GM23338 (cell line): Measurements from ENCODE around the gene DDX56. TPM values are rescaled to one million over a fixed set of nuclear protein-coding genes. Genes with fewer than 3 reads are reported as not detected.

Experiments used
- ATAC-seq: fragments of 200-7000 bp; cut with Tn5 transposase; 3 replicates; pipeline ENCODE4 v1.9.1; 2020
- DNase-seq: peaks from one replicate; pipeline ENCODE4 v3.0.0-alpha.2; 2015; ENCODE audit warnings: low spot score
- H2AFZ ChIP-seq: fragments of 200-600 bp; sonication (generic); 2 replicates; pipeline ENCODE4 v1.8.0; 2016; ENCODE audit warnings: antibody characterized with exemption, mild to moderate bottlenecking, moderate library complexity
- H3F3A ChIP-seq: fragments of 200-600 bp; sonication (generic); replicated peaks from 2 replicates; pipeline ENCODE4 v1.8.0; 2017; ENCODE audit warnings: antibody characterized with exemption, mixed run types, low read depth
- H3K27ac ChIP-seq: fragments of 200-600 bp; sonication (generic); 2 replicates; pipeline ENCODE4 v1.6.1; 2016; ENCODE audit warnings: low read depth
- H3K27me3 ChIP-seq: fragments of 200-600 bp; sonication (generic); 2 replicates; pipeline ENCODE4 v1.8.0; 2016; ENCODE audit warnings: mild to moderate bottlenecking, mixed run types, moderate library complexity; ENCODE audit not compliant: insufficient read depth
- H3K36me3 ChIP-seq: fragments of 200-600 bp; sonication (generic); 2 replicates; pipeline ENCODE4 v1.8.0; 2016; ENCODE audit warnings: mild to moderate bottlenecking; ENCODE audit not compliant: insufficient read depth
- H3K4me1 ChIP-seq: fragments of 200-600 bp; sonication (generic); 2 replicates; pipeline ENCODE4 v1.8.0; 2016; ENCODE audit warnings: mild to moderate bottlenecking, moderate library complexity; ENCODE audit not compliant: insufficient read depth
- H3K4me2 ChIP-seq: fragments of 200-600 bp; sonication (generic); 2 replicates; pipeline ENCODE4 v1.7.1; 2017; ENCODE audit warnings: mixed run types
- H3K4me3 ChIP-seq: fragments of 200-600 bp; sonication (generic); 2 replicates; pipeline ENCODE4 v1.6.1; 2016; ENCODE audit warnings: mixed run types
- H3K79me2 ChIP-seq: fragments of 200-600 bp; sonication (generic); replicated peaks from 2 replicates; pipeline ENCODE4 v1.8.0; 2017; ENCODE audit warnings: mild to moderate bottlenecking; ENCODE audit not compliant: insufficient read depth
- H3K9me2 ChIP-seq: fragments of 200-600 bp; sonication (generic); 2 replicates; pipeline ENCODE4 v1.8.0; 2017; ENCODE audit not compliant: insufficient read depth
- H4K20me1 ChIP-seq: fragments of 200-600 bp; sonication (generic); replicated peaks from 2 replicates; pipeline ENCODE4 v1.8.0; 2017; ENCODE audit warnings: mild to moderate bottlenecking; ENCODE audit not compliant: insufficient read depth
- H3K27ac Mint-ChIP-seq: 2 replicates; pipeline ENCODE4 v1.8.0; 2020; ENCODE audit warnings: inconsistent platforms, mild to moderate bottlenecking, moderate library complexity, mixed read lengths
- H3K27me3 Mint-ChIP-seq: 3 replicates; pipeline ENCODE4 v1.8.0; 2022; ENCODE audit warnings: low read depth, mild to moderate bottlenecking, moderate library complexity, mixed read lengths, inconsistent platforms; ENCODE audit not compliant: insufficient read depth, poor library complexity
- H3K36me3 Mint-ChIP-seq: 3 replicates; pipeline ENCODE4 v1.8.0; 2021; ENCODE audit warnings: low read depth, mild to moderate bottlenecking, inconsistent platforms, moderate library complexity, mixed read lengths
- H3K4me1 Mint-ChIP-seq: 3 replicates; pipeline ENCODE4 v1.8.0; 2020; ENCODE audit warnings: mild to moderate bottlenecking, inconsistent platforms, mixed read lengths
- H3K4me3 Mint-ChIP-seq: 3 replicates; pipeline ENCODE4 v1.8.0; 2021; ENCODE audit warnings: moderate library complexity, mild to moderate bottlenecking, inconsistent platforms, mixed read lengths
- H3K9me3 Mint-ChIP-seq: 3 replicates; pipeline ENCODE4 v1.8.0; 2020; ENCODE audit warnings: moderate library complexity, mild to moderate bottlenecking, inconsistent platforms, mixed read lengths
- CREB1 ChIP-seq: fragments of 250-450 bp; sonication (Bioruptor Pico); IDR thresholded peaks from 2 replicates; pipeline ENCODE4 v1.5.0; 2020; ENCODE audit warnings: low read depth, mild to moderate bottlenecking, moderate library complexity
- ETS1 ChIP-seq: IDR thresholded peaks from 2 replicates; pipeline ENCODE4 v1.6.1; 2016; ENCODE audit warnings: antibody characterized with exemption
- EZH2 ChIP-seq: fragments of 200-600 bp; sonication (generic); IDR thresholded peaks from one replicate; pipeline ENCODE4 v1.8.0; 2017; ENCODE audit warnings: antibody characterized with exemption, mild to moderate bottlenecking, low read depth; ENCODE audit not compliant: unreplicated experiment
- EZH2phosphoT487 ChIP-seq: fragments of 200-600 bp; sonication (generic); IDR thresholded peaks from one replicate; pipeline ENCODE4 v1.8.1; 2018; ENCODE audit warnings: antibody characterized with exemption; ENCODE audit not compliant: unreplicated experiment
- JUNB ChIP-seq: IDR thresholded peaks from one replicate; pipeline ENCODE4 v1.6.1; 2016; ENCODE audit warnings: antibody characterized with exemption; ENCODE audit not compliant: unreplicated experiment
- NANOG ChIP-seq: IDR thresholded peaks from 2 replicates; pipeline ENCODE4 v1.6.1; 2016; ENCODE audit warnings: antibody characterized with exemption, borderline replicate concordance
- POLR2AphosphoS5 ChIP-seq: IDR thresholded peaks from 2 replicates; pipeline ENCODE4 v1.6.1; 2016; ENCODE audit warnings: antibody characterized with exemption, low read depth
- REST ChIP-seq: IDR thresholded peaks from one replicate; pipeline ENCODE4 v1.6.1; 2018; ENCODE audit warnings: antibody characterized with exemption; ENCODE audit not compliant: unreplicated experiment
- STAT1 ChIP-seq: IDR thresholded peaks from one replicate; pipeline ENCODE4 v1.6.1; 2016; ENCODE audit warnings: antibody characterized with exemption; ENCODE audit not compliant: unreplicated experiment
- ZNF114 ChIP-seq: fragments of 250-450 bp; sonication (Bioruptor Pico); IDR thresholded peaks from 2 replicates; pipeline ENCODE4 v1.5.0; 2020; ENCODE audit warnings: mild to moderate bottlenecking, moderate library complexity
- ZNF331 ChIP-seq: fragments of 250-450 bp; sonication (Bioruptor Pico); IDR thresholded peaks from 2 replicates; pipeline ENCODE4 v1.5.0; 2020; ENCODE audit warnings: low read depth, mild to moderate bottlenecking, moderate library complexity
- ZNF462 ChIP-seq: fragments of 250-450 bp; sonication (Bioruptor Pico); IDR thresholded peaks from 2 replicates; pipeline ENCODE4 v1.5.0; 2020; ENCODE audit warnings: mild to moderate bottlenecking, moderate library complexity
- polyA plus RNA-seq: library from polyadenylated mRNA; unstranded; fragments of >200 nt; fragmentation: Nextera tagmentation; extraction: Ambion mirVana; gene quantifications from 2 replicates; pipeline ENCODE4 v1.2.1, GENCODE V29; 2016
- total RNA-seq: library from RNA; depleted of rRNA; stranded (reverse); fragments of >200 nt; shearing (Covaris generic); gene quantifications from 2 replicates; pipeline ENCODE4 v1.2.3, GENCODE V29; 2014

Gene DDX56
- total and polyA plus RNA-seq, 2 experiments from 2014 or later, result 44.1 to 72.3 TPM

GRCh38 chr7:44536090-44536489, 37.6 kb downstream of the DDX56 start:
- Histone ChIP-seq H3K27me3 (no peaks in the 10 kb centered on the region), H3F3A (no peaks in the 10 kb centered on the region), H3K9me2 (no peaks in the 10 kb centered on the region), H3K4me3 (no peak overlapping the region), H3K36me3 (no peaks in the 10 kb centered on the region), H3K27ac (no peak overlapping the region), H2AFZ (no peak overlapping the region), H3K4me2 (no peak overlapping the region), H4K20me1 (no peaks in the 10 kb centered on the region), H3K79me2 (no peaks in the 10 kb centered on the region), H3K4me1 (no peaks in the 10 kb centered on the region)
- Mint-ChIP-seq H3K36me3 (no peaks in the 10 kb centered on the region; the same call in 2 of the 3 replicates), H3K4me3 (no peak overlapping the region), H3K27ac (no peak overlapping the region), H3K9me3 (no peaks in the 10 kb centered on the region), H3K4me1 (no peaks in the 10 kb centered on the region; the same call in 2 of the 3 replicates), H3K27me3 (peaks cover 15% of the 10 kb centered on the region)
- DNase-seq (no peak), ATAC-seq (no peak)
- TF ChIP-seq ETS1 (no peak), REST (no peak), POLR2AphosphoS5 (no peak), ZNF331 (CRISPR knock-in tag) (no peak), CREB1 (no peak), EZH2 (no peak), ZNF462 (no peak), EZH2phosphoT487 (no peak), ZNF114 (CRISPR knock-in tag) (no peak), JUNB (no peak), NANOG (no peak), STAT1 (no peak)
